K562 (cell line): ENCODE data around the gene ZNRF1. TPM values are rescaled to one million over a fixed set of nuclear protein-coding genes. Genes with fewer than 3 reads are reported as not detected.

Experiments used
- CBFA2T3 ChIP-seq: fragments of 450-650 bp; IDR thresholded peaks from 2 replicates; pipeline ENCODE4 v1.6.1; 2017
- DPF2 ChIP-seq: fragments of 450-650 bp; IDR thresholded peaks from 2 replicates; pipeline ENCODE4 v1.6.1; 2016
- EGR1 ChIP-seq: fragments of 450-650 bp; conservative IDR thresholded peaks from 2 replicates; pipeline ENCODE4 v1.6.1; 2017; ENCODE audit warnings: mild to moderate bottlenecking
- ELK1 ChIP-seq: sonication (generic); formaldehyde crosslinking; IDR thresholded peaks from 2 replicates; pipeline ENCODE4 v1.8.1; 2022; ENCODE audit warnings: missing genetic modification reagents
- JUND ChIP-seq, 2 experiments: IDR thresholded peaks; 2 replicates in 1 of 2; 3 replicates in 1 of 2; pipeline ENCODE4 v1.6.1; 2011; ENCODE audit warnings: borderline replicate concordance in 2 of 2, low read depth in 2 of 2, low read length in 2 of 2, improper control_type of control experiment in 1 of 2, missing biosample characterization in 1 of 2, missing genetic modification characterization in 1 of 2, missing genetic modification reagents in 1 of 2
- MTA3 ChIP-seq: fragments of 450-650 bp; formaldehyde crosslinking; IDR thresholded peaks from 2 replicates; pipeline ENCODE4 v1.6.1; 2017; ENCODE audit warnings: mild to moderate bottlenecking, borderline replicate concordance
- SMARCE1 ChIP-seq: fragments of 450-650 bp; IDR thresholded peaks from 2 replicates; pipeline ENCODE4 v1.7.1; 2016; ENCODE audit warnings: mild to moderate bottlenecking
- TAL1 ChIP-seq: fragments of 450-650 bp; IDR thresholded peaks from 2 replicates; pipeline ENCODE4 v1.6.1; 2016; ENCODE audit warnings: mild to moderate bottlenecking
- VEZF1 ChIP-seq: fragments of 200-800 bp; sonication (Bioruptor generic); IDR thresholded peaks from 2 replicates; pipeline ENCODE4 v1.6.1; 2017; ENCODE audit warnings: missing genetic modification characterization, missing compliant biosample characterization
- ZBTB49 ChIP-seq: sonication (generic); formaldehyde crosslinking; IDR thresholded peaks from 2 replicates; pipeline ENCODE4 v1.8.0; 2022; ENCODE audit warnings: missing genetic modification reagents, mild to moderate bottlenecking, borderline replicate concordance
- ZNF592 ChIP-seq: fragments of 450-650 bp; IDR thresholded peaks from 2 replicates; pipeline ENCODE4 v1.6.1; 2017; ENCODE audit warnings: antibody characterized with exemption, mild to moderate bottlenecking
- polyA plus RNA-seq, 8 experiments: library from polyadenylated mRNA; depleted of rRNA in 4 of 8; stranded (reverse) in 5 of 8; unstranded in 3 of 8; fragments of >200 nt; fragmentation: Nextera tagmentation in 2 of 8; fragmentation: Illumina TruSeq in 1 of 8; extraction: Ambion mirVana in 2 of 8; extraction: Trizol in 1 of 8; gene quantifications; 2 replicates each; pipeline versions ENCODE4 v1.2.1 to v1.2.3, GENCODE V29; 2011 to 2014; ENCODE audit warnings: inconsistent platforms in 1 of 8, missing spikeins in 1 of 8
- total RNA-seq, 7 experiments: library from RNA; depleted of rRNA in 6 of 7; stranded (reverse); fragments of >200 nt in 6 of 7; fragmentation: Illumina TruSeq in 2 of 7; extraction: Trizol in 2 of 7; gene quantifications; 2 replicates each; pipeline versions ENCODE4 v1.2.1 to v1.2.3, GENCODE V29; 2011 to 2021; ENCODE audit warnings: low replicate concordance in 1 of 7

The ZNRF1 gene
- total and polyA plus RNA-seq, 9 of the 15 experiments (the other 6 are each of a cell fraction or from before 2014, with no cell fraction given): 9.5 to 37.7 (median 20.0) TPM

GRCh38 chr16:75038036-75038858 lies 39.4 kb downstream of the ZNRF1 start (continued):
- TF ChIP-seq JUND (IDR thresholded peaks at IDR 0.05; ENCODE audit: borderline replicate concordance, low read depth, low read length) (no peak), JUND (tag; IDR thresholded peaks at IDR 0.05; ENCODE audit: borderline replicate concordance, low read depth, low read length) (peak; percentile 26; the same call in 1 of the 3 replicates), VEZF1 (peak; percentile 20; the same call in 1 of the 2 replicates), DPF2 (0 out of 2 replicates have a peak, but pooled peaks have one; percentile 28), ZBTB49 (CRISPR knock-in tag) (no peak), EGR1 (peak; percentile 61), ELK1 (CRISPR knock-in tag) (no peak), SMARCE1 (peak; percentile 24; the same call in 1 of the 2 replicates), MTA3 (peak; percentile 36; the same call in 1 of the 2 replicates), ZNF592 (peak; percentile 52), CBFA2T3 (peak; percentile 55), TAL1 (peak; percentile 26; the same call in 1 of the 2 replicates)
- TF ChIP-seq, all 486 proteins: peak for 19
